Thyroid gland (tissue), 4 donors: ENCODE measurements around the gene USP34. TPM values are rescaled to one million over a fixed set of nuclear protein-coding genes. Genes with fewer than 3 reads are reported as not detected.
"Not testable (repeated sequence)": the region's sequence is repeated elsewhere in the genome, so short reads cannot be mapped to it uniquely, and the experiment has no call there.

Experiments
- DNase-seq, 2 donors: peaks; one replicate each; pipeline ENCODE4 v3.0.0-alpha.2; 2019
- H3K27ac ChIP-seq, 3 donors: fragments of 200-600 bp; sonication (generic); 1 replicate in 2 of 3; 2 replicates in 1 of 3; pipeline ENCODE4 v1.5.1; 2016 to 2019; ENCODE audit warnings: mild to moderate bottlenecking in 1 of 3, moderate library complexity in 1 of 3
- H3K27me3 ChIP-seq: fragments of 200-600 bp; sonication (generic); one replicate; pipeline ENCODE4 v1.5.1; 2019
- H3K36me3 ChIP-seq, 2 donors: fragments of 200-600 bp; sonication (generic); one replicate each; pipeline ENCODE4 v1.5.1; 2016 to 2019
- H3K4me1 ChIP-seq, 2 donors: fragments of 200-600 bp; sonication (generic); one replicate each; pipeline ENCODE4 v1.5.1; 2017 to 2019
- H3K4me3 ChIP-seq, 3 donors: fragments of 200-600 bp; sonication (generic); replicated peaks in 1 of 3; 1 replicate in 2 of 3; 2 replicates in 1 of 3; pipeline ENCODE4 v1.5.1; 2016; ENCODE audit warnings: mild to moderate bottlenecking in 1 of 3
- H3K9me3 ChIP-seq: fragments of 200-600 bp; sonication (generic); one replicate; pipeline ENCODE4 v1.5.1; 2017
- CTCF ChIP-seq, 6 experiments: fragments of 200-600 bp in 3 of 6; fragments of 450-650 bp in 3 of 6; sonication (generic) in 3 of 6; IDR thresholded peaks; one replicate each; pipeline ENCODE4 v1.5.1; 2016 to 2019; ENCODE audit warnings: antibody characterized with exemption in 6 of 6, mild to moderate bottlenecking in 2 of 6, inconsistent platforms in 1 of 6, moderate library complexity in 1 of 6
- POLR2A ChIP-seq, 2 donors: fragments of 450-650 bp; IDR thresholded peaks; one replicate each; pipeline ENCODE4 v1.6.1; 2017; ENCODE audit warnings: antibody characterized with exemption in 2 of 2, mild to moderate bottlenecking in 2 of 2, moderate library complexity in 1 of 2
- WGBS, 2 donors: methylation state at CpG; one replicate each; pipeline ENCODE4 v1.1.5; 2017; 5-methylcytosine and 5-hydroxymethylcytosine counted together
- intact Hi-C: fragments of 100-400 bp; cut with DNase I; formaldehyde crosslinking; loops from one replicate; pipeline ENCODE4 v1.15.1; 2023
- total RNA-seq, 4 donors: library from RNA; depleted of rRNA; stranded (reverse); fragments of >200 nt; gene quantifications; one replicate each; pipeline ENCODE4 v1.2.3, GENCODE V29; 2016

The USP34 gene
- total RNA-seq, 4 donors from 2014 or later = 171 to 271 (median 231) TPM

DNA sequence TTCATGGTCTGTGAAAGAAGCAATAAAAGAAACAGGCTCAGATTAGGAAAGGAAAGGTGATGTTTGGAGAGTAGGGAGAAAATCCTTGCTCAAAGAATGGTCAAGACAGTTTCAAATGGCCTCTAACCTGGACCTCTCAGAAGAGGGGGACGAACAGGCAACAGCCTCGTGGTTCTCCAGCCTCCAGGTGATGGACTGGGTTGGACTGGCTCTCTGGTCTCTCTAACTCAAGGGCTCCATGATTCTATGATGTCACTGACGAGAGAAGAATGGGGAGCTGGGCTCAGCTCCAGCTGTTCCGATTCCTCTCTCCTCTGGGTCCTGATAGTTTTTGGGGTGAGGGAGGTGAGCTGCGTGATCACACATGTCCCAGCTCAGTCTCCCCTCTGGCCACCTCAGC, 309.0 kb downstream of the USP34 start, which contains the start of gene C2orf74:
Gene C2orf74 (plus strand): TSS at position 301 of the 400 bp plus-strand sequence. CDS start 327 bp downstream, outside the sequence.
- intact Hi-C loops = no loop called here
- H3K4me1 ChIP-seq = no peaks in the 10 kb centered on the region
- WGBS, 2 donors = 93 to 97% methylated on average over 5 of the region's 5 CpGs

GRCh38 chr2:61158356-61158955, 312.4 kb downstream of the USP34 start:
- 75 to 82% methylated on average over 3 of the region's 3 CpGs for WGBS, 2 donors
- Histone ChIP-seq H3K27ac (no peak overlapping the region), H3K4me3 (no peak overlapping the region), H3K27me3 (no peaks in the 10 kb centered on the region), H3K4me1 (no peaks in the 10 kb centered on the region), H3K36me3 (peaks cover 0 to 6% of the 10 kb centered on the region in 2 donors), H3K9me3 (no peaks in the 10 kb centered on the region)
- DNase-seq = no peak
- intact Hi-C loops = no loop called here
- TF ChIP-seq CTCF (IDR thresholded peaks at IDR 0.05) (no peak), POLR2A (IDR thresholded peaks at IDR 0.05) (no peak)

More for the DNA sequence above, 309.0 kb downstream of the USP34 start, which contains the start of gene C2orf74:
- Histone ChIP-seq H3K27ac (no peak within 1 kb of the TSS), H3K36me3 (peaks cover 12 to 19% of the 10 kb centered on the region in 2 donors), H3K9me3 (no peaks in the 10 kb centered on the region), H3K4me3 (no peak within 1 kb of the TSS), H3K27me3 (no peaks in the 10 kb centered on the region)
- DNase-seq = no peak
- no peak for TF ChIP-seq CTCF (IDR thresholded peaks at IDR 0.05)
- no peak for TF ChIP-seq POLR2A (IDR thresholded peaks at IDR 0.05)

GRCh38 chr2:61157371-61158003, 313.4 kb downstream of the USP34 start:
- Histone ChIP-seq H3K27ac (no peak overlapping the region), H3K4me1 (no peaks in the 10 kb centered on the region), H3K9me3 (no peaks in the 10 kb centered on the region), H3K27me3 (no peaks in the 10 kb centered on the region), H3K4me3 (no peak overlapping the region), H3K36me3 (no peaks in the 10 kb centered on the region)
- WGBS, 2 donors = 73 to 75% methylated on average over 4 to 5 of the region's 5 CpGs
- intact Hi-C loops = no loop called here
- TF ChIP-seq POLR2A (IDR thresholded peaks at IDR 0.05) (no peak), CTCF (IDR thresholded peaks at IDR 0.05) (no peak)
- DNase-seq = no peak

DNA sequence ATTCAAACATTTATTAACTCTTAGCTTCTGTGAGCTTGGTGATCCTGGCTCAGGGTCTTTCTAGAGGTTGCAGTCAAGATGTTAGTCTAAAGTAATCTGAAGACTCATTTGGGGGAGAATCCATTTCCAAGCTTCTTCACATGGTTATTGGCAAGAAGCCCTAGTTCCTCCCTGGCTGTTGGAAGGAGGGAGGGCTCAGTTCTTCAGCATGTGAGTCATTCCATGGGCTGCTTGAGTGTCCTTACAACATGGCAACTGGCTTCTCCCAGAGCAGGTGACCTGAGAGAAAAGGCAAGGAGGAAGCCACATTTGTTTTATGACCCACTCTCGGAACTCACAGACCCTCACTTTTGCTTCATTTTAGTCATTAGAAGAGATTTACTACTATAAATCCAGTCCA, 319.5 kb downstream of the USP34 start:
- H3K36me3 ChIP-seq = peaks cover 9% of the 10 kb centered on the region in 2 donors
- no peak overlapping the region for H3K27ac ChIP-seq
- intact Hi-C loops = no loop called here
- no peak overlapping the region for H3K4me3 ChIP-seq
- no peaks in the 10 kb centered on the region for H3K4me1 ChIP-seq
- H3K27me3 ChIP-seq = no peaks in the 10 kb centered on the region
- no peak for DNase-seq
- 90 to 96% methylated on average over 1 of the region's 1 CpG for WGBS, 2 donors
- H3K9me3 ChIP-seq = no peaks in the 10 kb centered on the region
- TF ChIP-seq CTCF (IDR thresholded peaks at IDR 0.05) (no peak), POLR2A (IDR thresholded peaks at IDR 0.05) (no peak)

GRCh38 chr2:61149074-61149473, 321.8 kb downstream of the USP34 start:
- H3K27ac ChIP-seq = no peak overlapping the region
- TF ChIP-seq CTCF (IDR thresholded peaks at IDR 0.05) = no peak
- no peak for TF ChIP-seq POLR2A (IDR thresholded peaks at IDR 0.05)
- H3K4me1 ChIP-seq = peaks cover 4 to 6% of the 10 kb centered on the region in 2 donors
- intact Hi-C loops = loop anchor here (10.0 kb wide), 1 partner anchor 84 kb away; the partner anchor contains the start of gene SANBR
- no peak for DNase-seq
- H3K27me3 ChIP-seq = no peaks in the 10 kb centered on the region
- no peaks in the 10 kb centered on the region for H3K9me3 ChIP-seq
- no peak overlapping the region for H3K4me3 ChIP-seq
- H3K36me3 ChIP-seq = peaks cover 9% of the 10 kb centered on the region in 2 donors
- WGBS, 2 donors = 90 to 97% methylated on average over 6 of the region's 6 CpGs

DNA sequence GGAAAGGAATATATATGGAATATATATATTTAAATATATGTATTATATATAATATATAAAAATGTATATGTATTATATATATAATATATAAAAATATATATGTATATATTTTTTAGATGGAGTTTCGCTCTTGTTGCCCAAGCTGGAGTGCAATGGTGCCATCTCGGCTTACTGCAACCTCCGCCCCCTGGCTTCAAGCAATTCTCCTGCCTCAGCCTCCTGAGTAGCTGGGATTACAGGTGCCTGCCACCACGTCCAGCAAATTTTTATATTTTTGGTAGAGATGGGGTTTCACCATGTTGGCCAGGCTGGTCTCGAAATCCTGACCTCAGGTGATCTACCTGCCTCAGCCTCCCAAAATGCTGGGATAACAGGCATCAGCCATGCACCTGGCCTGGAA, 322.8 kb downstream of the USP34 start:
- H3K9me3 ChIP-seq, H3K4me1 ChIP-seq, H3K27me3 ChIP-seq, DNase-seq, H3K4me3 ChIP-seq, H3K36me3 ChIP-seq, H3K27ac ChIP-seq: not testable (repeated sequence)
- intact Hi-C loops = loop anchor here (10.0 kb wide), 1 partner anchor 83 kb away; the partner anchor contains the start of gene SANBR
- WGBS, 2 donors = 96 to 98% methylated on average over 5 of the region's 5 CpGs
